H9 (cell line): ENCODE measurements around the gene MIOS. TPM values are rescaled to one million over a fixed set of nuclear protein-coding genes. Genes with fewer than 3 reads are reported as not detected.

Experiments
- DNase-seq: peaks from one replicate; pipeline ENCODE4 v3.0.0-alpha.2; 2017
- H2AFZ ChIP-seq: one replicate; pipeline ENCODE4 v1.6.1; 2013; ENCODE audit warnings: mild to moderate bottlenecking, low read length, control low read depth, moderate library complexity
- H2AK5ac ChIP-seq: 2 replicates; pipeline ENCODE4 v1.6.1; 2013; ENCODE audit warnings: low read length, control low read depth, mixed read lengths; ENCODE audit not compliant: insufficient read length
- H2BK120ac ChIP-seq: one replicate; pipeline ENCODE4 v1.6.1; 2013; ENCODE audit warnings: low read depth, mild to moderate bottlenecking, low read length, control low read depth, inconsistent platforms; ENCODE audit not compliant: poor library complexity, severe bottlenecking
- H2BK12ac ChIP-seq: 2 replicates; pipeline ENCODE4 v1.6.1; 2013; ENCODE audit warnings: low read length, control low read depth, mixed read lengths, low read depth; ENCODE audit not compliant: insufficient read length
- H2BK15ac ChIP-seq: 2 replicates; pipeline ENCODE4 v1.6.1; 2013; ENCODE audit warnings: low read depth, low read length, control low read depth
- H2BK20ac ChIP-seq: one replicate; pipeline ENCODE4 v1.6.1; 2013; ENCODE audit warnings: low read depth, mild to moderate bottlenecking, low read length, control low read depth, inconsistent platforms; ENCODE audit not compliant: poor library complexity, severe bottlenecking
- H2BK5ac ChIP-seq: 2 replicates; pipeline ENCODE4 v1.6.1; 2013; ENCODE audit warnings: low read length, control low read depth, mixed read lengths; ENCODE audit not compliant: insufficient read length
- H3K14ac ChIP-seq: 2 replicates; pipeline ENCODE4 v1.6.1; 2013; ENCODE audit warnings: low read length, control low read depth; ENCODE audit not compliant: insufficient read depth
- H3K18ac ChIP-seq: 2 replicates; pipeline ENCODE4 v1.6.1; 2013; ENCODE audit warnings: low read depth, mild to moderate bottlenecking, mixed read lengths, low read length, control low read depth; ENCODE audit not compliant: insufficient read length
- H3K23ac ChIP-seq: 2 replicates; pipeline ENCODE4 v1.6.1; 2013; ENCODE audit warnings: low read length, control low read depth, mixed read lengths, low read depth; ENCODE audit not compliant: insufficient read length
- H3K23me2 ChIP-seq: 2 replicates; pipeline ENCODE4 v1.6.1; 2013; ENCODE audit warnings: low read depth, mild to moderate bottlenecking, mixed read lengths, low read length, control low read depth; ENCODE audit not compliant: insufficient read length, poor library complexity, severe bottlenecking
- H3K27ac ChIP-seq: 2 replicates; pipeline ENCODE4 v1.5.1; 2013; ENCODE audit warnings: low read length, control low read depth, mixed read lengths, low read depth; ENCODE audit not compliant: insufficient read length
- H3K27me3 ChIP-seq: 2 replicates; pipeline ENCODE4 v1.6.1; 2013; ENCODE audit warnings: low read length, control low read depth, inconsistent platforms; ENCODE audit not compliant: insufficient read depth
- H3K4ac ChIP-seq: 2 replicates; pipeline ENCODE4 v1.6.1; 2013; ENCODE audit warnings: low read depth, mild to moderate bottlenecking, control low read depth, inconsistent platforms, low read length, moderate library complexity
- H3K4me1 ChIP-seq: 2 replicates; pipeline ENCODE4 v1.6.1; 2013; ENCODE audit warnings: low read length, control low read depth, inconsistent platforms; ENCODE audit not compliant: insufficient read depth
- H3K4me2 ChIP-seq: 2 replicates; pipeline ENCODE4 v1.6.1; 2013; ENCODE audit warnings: low read length, control low read depth, mixed read lengths; ENCODE audit not compliant: insufficient read length, insufficient read depth
- H3K56ac ChIP-seq: 2 replicates; pipeline ENCODE4 v1.6.1; 2013; ENCODE audit warnings: low read depth, mild to moderate bottlenecking, mixed read lengths, low read length, control low read depth; ENCODE audit not compliant: insufficient read length
- H3K79me1 ChIP-seq: 2 replicates; pipeline ENCODE4 v1.6.1; 2013; ENCODE audit warnings: low read depth, mild to moderate bottlenecking, moderate library complexity, low read length, control low read depth, inconsistent platforms; ENCODE audit not compliant: insufficient read depth, poor library complexity, severe bottlenecking
- H3K79me2 ChIP-seq: 2 replicates; pipeline ENCODE4 v1.6.1; 2013; ENCODE audit warnings: low read length, control low read depth, inconsistent platforms; ENCODE audit not compliant: insufficient read depth
- H3K9ac ChIP-seq: 2 replicates; pipeline ENCODE4 v1.6.1; 2013; ENCODE audit warnings: low read length, control low read depth, mixed read lengths; ENCODE audit not compliant: insufficient read length; ENCODE audit errors: extremely low read depth
- H3K9me3 ChIP-seq: one replicate; pipeline ENCODE4 v1.6.1; 2013; ENCODE audit warnings: low read depth, low read length, inconsistent platforms; ENCODE audit not compliant: control insufficient read depth
- H3T11ph ChIP-seq: one replicate; pipeline ENCODE4 v1.6.1; 2013; ENCODE audit warnings: mild to moderate bottlenecking, low read length, control low read depth, inconsistent platforms
- H4K20me1 ChIP-seq: one replicate; pipeline ENCODE4 v1.6.1; 2013; ENCODE audit not compliant: control insufficient read depth, insufficient read length, insufficient read depth
- H4K5ac ChIP-seq: 2 replicates; pipeline ENCODE4 v1.6.1; 2013; ENCODE audit warnings: low read depth, mild to moderate bottlenecking, mixed read lengths, low read length, control low read depth; ENCODE audit not compliant: insufficient read length
- H4K8ac ChIP-seq: replicated peaks from 2 replicates; pipeline ENCODE4 v1.6.1; 2013; ENCODE audit warnings: low read length, control low read depth, mixed read lengths, low read depth; ENCODE audit not compliant: insufficient read length
- H4K91ac ChIP-seq: 2 replicates; pipeline ENCODE4 v1.6.1; 2013; ENCODE audit warnings: low read depth, mild to moderate bottlenecking, moderate library complexity, mixed read lengths, low read length, control low read depth; ENCODE audit not compliant: insufficient read length
- H3K27ac Mint-ChIP-seq, 3 experiments: 2 replicates in 2 of 3; 3 replicates in 1 of 3; pipeline ENCODE4 v1.8.0; 2020 to 2021; ENCODE audit warnings: mixed read lengths in 3 of 3, mild to moderate bottlenecking in 1 of 3, moderate library complexity in 1 of 3
- H3K27me3 Mint-ChIP-seq: 2 replicates; pipeline ENCODE4 v1.8.0; 2021; ENCODE audit warnings: low read depth, mild to moderate bottlenecking, moderate library complexity, mixed read lengths
- H3K36me3 Mint-ChIP-seq, 3 experiments: 2 replicates in 2 of 3; 3 replicates in 1 of 3; pipeline ENCODE4 v1.8.0; 2020 to 2021; ENCODE audit warnings: low read depth in 3 of 3, mixed read lengths in 3 of 3; ENCODE audit not compliant: insufficient read depth in 1 of 3
- H3K4me1 Mint-ChIP-seq, 2 experiments: 2 replicates each; pipeline ENCODE4 v1.8.0; 2020; ENCODE audit warnings: mixed read lengths in 2 of 2
- H3K4me3 Mint-ChIP-seq, 2 experiments: 2 replicates in 1 of 2; 3 replicates in 1 of 2; pipeline ENCODE4 v1.8.0; 2020 to 2021; ENCODE audit warnings: mild to moderate bottlenecking in 2 of 2, mixed read lengths in 2 of 2, moderate library complexity in 1 of 2
- H3K9me3 Mint-ChIP-seq, 2 experiments: 2 replicates in 1 of 2; 3 replicates in 1 of 2; pipeline ENCODE4 v1.8.0; 2020; ENCODE audit warnings: mild to moderate bottlenecking in 2 of 2, mixed read lengths in 2 of 2, moderate library complexity in 1 of 2
- CTCF ChIP-seq: fragments of 200-600 bp; sonication (generic); conservative IDR thresholded peaks from 3 replicates; pipeline ENCODE4 v1.8.0; 2021; ENCODE audit warnings: antibody characterized with exemption, mild to moderate bottlenecking
- WGBS: extraction: QIAGEN DNeasy Blood & Tissue Kit; methylation state at CpG from one replicate; pipeline ENCODE4 v1.1.7; 2013; ENCODE audit warnings: missing lambda C conversion rate, low lambda C conversion rate, mixed read lengths; ENCODE audit not compliant: insufficient read length; ENCODE audit errors: extremely low coverage; 5-methylcytosine and 5-hydroxymethylcytosine counted together
- total RNA-seq: library from RNA; stranded (reverse); gene quantifications from 2 replicates; pipeline ENCODE4 v1.2.1, GENCODE V29; 2021

Gene MIOS
- total RNA-seq, 1 experiment from 2014 or later: 46.4 TPM

- no CpG with 5 or more reads among the region's 4 CpGs for WGBS
- no peak overlapping the region for H3K4me3 Mint-ChIP-seq
These were observed 27.5 kb upstream of the MIOS start for GRCh38 chr7:7539152-7539551.

More at GRCh38 chr7:7539152-7539551, 27.5 kb upstream of the MIOS start:
- Histone ChIP-seq H3K4ac (no peak overlapping the region), H3T11ph (no peak overlapping the region), H3K27ac (no peak overlapping the region), H3K18ac (no peak overlapping the region), H3K23me2 (no peaks in the 10 kb centered on the region), H3K4me1 (no peaks in the 10 kb centered on the region), H2BK20ac (no peak overlapping the region), H2BK5ac (no peak overlapping the region), H3K9me3 (no peaks in the 10 kb centered on the region), H3K79me2 (no peaks in the 10 kb centered on the region), H4K20me1 (no peaks in the 10 kb centered on the region), H3K23ac (no peak overlapping the region), H4K91ac (no peak overlapping the region), H2BK120ac (no peak overlapping the region), H3K79me1 (no peaks in the 10 kb centered on the region), H2AK5ac (no peak overlapping the region), H3K56ac (no peak overlapping the region), H4K5ac (no peak overlapping the region), H2BK15ac (no peak overlapping the region), H3K9ac (no peak overlapping the region), H3K4me2 (no peak overlapping the region), H3K27me3 (no peaks in the 10 kb centered on the region), H2BK12ac (no peak overlapping the region), H4K8ac (no peak overlapping the region), H3K14ac (no peak overlapping the region), H2AFZ (no peak overlapping the region)
- no peak for DNase-seq
- Mint-ChIP-seq H3K4me1 (peaks cover 0 to 6% of the 10 kb centered on the region in 2 experiments; a peak in 1 of 4 replicates), H3K36me3 (no peaks in the 10 kb centered on the region), H3K27ac (peak overlapping the region in 1 of 3 experiments; percentile 36; a peak in 1 of 7 replicates), H3K27me3 (no peaks in the 10 kb centered on the region), H3K9me3 (no peaks in the 10 kb centered on the region)
- TF ChIP-seq CTCF: no peak
